K562 (cell line): ENCODE measurements around the gene POP7. TPM values are rescaled to one million over a fixed set of nuclear protein-coding genes. Genes with fewer than 3 reads are reported as not detected.

ENCODE experiments used
- CTBP1 ChIP-seq: fragments of 450-650 bp; IDR thresholded peaks from 2 replicates; pipeline ENCODE4 v1.6.1; 2016; ENCODE audit warnings: borderline replicate concordance
- DMBX1 ChIP-seq: fragments of 250-450 bp; sonication (Bioruptor Pico); IDR thresholded peaks from 2 replicates; pipeline ENCODE4 v1.8.0; 2022; ENCODE audit warnings: inconsistent platforms, mild to moderate bottlenecking, moderate library complexity, borderline replicate concordance
- GABPA ChIP-seq: fragments of 200-800 bp; sonication (Bioruptor generic); conservative IDR thresholded peaks from 2 replicates; pipeline ENCODE4 v1.6.1; 2016; ENCODE audit warnings: low read depth, missing genetic modification characterization, missing compliant biosample characterization
- KAT7 ChIP-seq: sonication (generic); formaldehyde crosslinking; IDR thresholded peaks from 2 replicates; pipeline ENCODE4 v1.8.0; 2022; ENCODE audit warnings: missing genetic modification reagents, mild to moderate bottlenecking, borderline replicate concordance
- MBD2 ChIP-seq: sonication (generic); IDR thresholded peaks from 2 replicates; pipeline ENCODE4 v1.6.1; 2016; ENCODE audit warnings: low read depth, borderline replicate concordance
- POLR2G ChIP-seq: fragments of 200-400 bp; formaldehyde crosslinking; IDR thresholded peaks from 2 replicates; pipeline ENCODE4 v1.6.1; 2017; ENCODE audit warnings: low read depth, mild to moderate bottlenecking, antibody characterized with exemption, low read length, moderate library complexity
- PRPF4 ChIP-seq: fragments of 200-400 bp; formaldehyde crosslinking; IDR thresholded peaks from one replicate; pipeline ENCODE4 v1.6.1; 2017; ENCODE audit warnings: low read length, low read depth, mild to moderate bottlenecking; ENCODE audit not compliant: insufficient read depth, poor library complexity, severe bottlenecking
- SIN3A ChIP-seq, 2 experiments: fragments of 150-350 bp in 1 of 2; IDR thresholded peaks; 2 replicates each; pipeline ENCODE4 v1.6.1; 2011 to 2016; ENCODE audit warnings: borderline replicate concordance in 2 of 2, low read depth in 2 of 2, low read length in 2 of 2, mild to moderate bottlenecking in 2 of 2, moderate library complexity in 2 of 2; ENCODE audit not compliant: control insufficient read depth in 1 of 2
- ZNF165 ChIP-seq: fragments of 250-450 bp; sonication (Bioruptor Pico); IDR thresholded peaks from 2 replicates; pipeline ENCODE4 v1.4.0; 2020; ENCODE audit warnings: borderline replicate concordance
- polyA plus RNA-seq, 8 experiments: library from polyadenylated mRNA; depleted of rRNA in 4 of 8; stranded (reverse) in 5 of 8; unstranded in 3 of 8; fragments of >200 nt; fragmentation: Nextera tagmentation in 2 of 8; fragmentation: Illumina TruSeq in 1 of 8; extraction: Ambion mirVana in 2 of 8; extraction: Trizol in 1 of 8; gene quantifications; 2 replicates each; pipeline versions ENCODE4 v1.2.1 to v1.2.3, GENCODE V29; 2011 to 2014; ENCODE audit warnings: inconsistent platforms in 1 of 8, missing spikeins in 1 of 8
- total RNA-seq, 7 experiments: library from RNA; depleted of rRNA in 6 of 7; stranded (reverse); fragments of >200 nt in 6 of 7; fragmentation: Illumina TruSeq in 2 of 7; extraction: Trizol in 2 of 7; gene quantifications; 2 replicates each; pipeline versions ENCODE4 v1.2.1 to v1.2.3, GENCODE V29; 2011 to 2021; ENCODE audit warnings: low replicate concordance in 1 of 7
- TF ChIP-seq, protein P1 (sequence below): IDR thresholded peaks from 2 replicates; pipeline ENCODE4 v1.6.1; 2011; ENCODE audit warnings: borderline replicate concordance, low read depth, mild to moderate bottlenecking, moderate library complexity, low read length; ENCODE audit not compliant: insufficient read depth, poor library complexity, severe bottlenecking
- TF ChIP-seq, protein P2 (sequence below): fragments of 450-650 bp; formaldehyde crosslinking; IDR thresholded peaks from 2 replicates; pipeline ENCODE4 v1.4.0; 2020; ENCODE audit warnings: mild to moderate bottlenecking, moderate library complexity
- TF ChIP-seq, protein P3 (sequence below): sonication (generic); formaldehyde crosslinking; IDR thresholded peaks from 2 replicates; pipeline ENCODE4 v1.8.1; 2023; ENCODE audit warnings: missing genetic modification reagents, mild to moderate bottlenecking, borderline replicate concordance
- TF ChIP-seq, protein P4 (sequence below): fragments of 250-450 bp; sonication (Bioruptor Pico); IDR thresholded peaks from 2 replicates; pipeline ENCODE4 v1.5.0; 2021

The POP7 gene
- total and polyA plus RNA-seq, 9 of the 15 experiments (the other 6 are each of a cell fraction or from before 2014, with no cell fraction given): 11.5 to 163 (median 68.9) TPM

DNA sequence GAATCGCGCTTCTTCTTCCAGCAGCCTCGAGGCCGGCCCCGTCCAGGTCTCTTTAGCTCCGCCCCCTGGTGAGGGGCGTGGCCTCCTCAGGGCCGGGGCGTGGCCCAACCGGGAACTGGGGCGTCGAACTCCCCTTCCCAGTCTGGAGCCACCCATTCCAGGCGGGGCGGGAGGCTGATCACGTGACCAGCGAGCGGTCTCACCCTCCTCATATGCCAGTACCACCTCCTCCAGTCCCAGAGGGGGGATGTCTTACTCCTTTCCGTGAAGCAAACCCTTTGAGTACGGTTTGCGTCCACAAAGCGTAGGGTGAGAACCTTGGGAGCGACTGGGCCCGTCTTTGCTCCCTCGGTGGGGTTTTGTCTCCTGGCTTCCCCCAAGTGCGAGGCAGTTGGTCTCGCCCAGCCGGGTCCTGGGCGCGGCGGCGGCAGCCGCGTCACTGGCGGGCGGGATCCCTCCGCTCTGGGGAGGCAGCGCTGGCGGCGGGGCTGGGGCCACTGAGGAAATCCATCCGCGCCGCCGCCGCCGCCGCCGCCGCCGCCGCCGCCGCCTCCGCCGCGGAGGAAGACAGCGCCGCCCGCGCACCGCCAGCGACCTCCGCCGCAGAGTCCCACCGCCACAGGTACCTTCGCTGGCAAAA is 32.5 kb upstream of the POP7 start, which contains the start of gene GNB2 (continued):
- TF ChIP-seq, protein P1, sequence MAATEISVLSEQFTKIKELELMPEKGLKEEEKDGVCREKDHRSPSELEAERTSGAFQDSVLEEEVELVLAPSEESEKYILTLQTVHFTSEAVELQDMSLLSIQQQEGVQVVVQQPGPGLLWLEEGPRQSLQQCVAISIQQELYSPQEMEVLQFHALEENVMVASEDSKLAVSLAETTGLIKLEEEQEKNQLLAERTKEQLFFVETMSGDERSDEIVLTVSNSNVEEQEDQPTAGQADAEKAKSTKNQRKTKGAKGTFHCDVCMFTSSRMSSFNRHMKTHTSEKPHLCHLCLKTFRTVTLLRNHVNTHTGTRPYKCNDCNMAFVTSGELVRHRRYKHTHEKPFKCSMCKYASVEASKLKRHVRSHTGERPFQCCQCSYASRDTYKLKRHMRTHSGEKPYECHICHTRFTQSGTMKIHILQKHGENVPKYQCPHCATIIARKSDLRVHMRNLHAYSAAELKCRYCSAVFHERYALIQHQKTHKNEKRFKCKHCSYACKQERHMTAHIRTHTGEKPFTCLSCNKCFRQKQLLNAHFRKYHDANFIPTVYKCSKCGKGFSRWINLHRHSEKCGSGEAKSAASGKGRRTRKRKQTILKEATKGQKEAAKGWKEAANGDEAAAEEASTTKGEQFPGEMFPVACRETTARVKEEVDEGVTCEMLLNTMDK: peak; percentile 1
- TF ChIP-seq POLR2G (peak; percentile 78), ZNF165 (CRISPR knock-in tag) (no peak), DMBX1 (0 out of 2 replicates have a peak, but pooled peaks have one; percentile 28), GABPA (tag) (peak; percentile 57; the same call in 1 of the 2 replicates), MBD2 (peak; percentile 98), SIN3A (IDR thresholded peaks at IDR 0.05; ENCODE audit: borderline replicate concordance in 2 of 2, control insufficient read depth in 1 of 2, low read depth in 2 of 2, low read length in 2 of 2) (peak; percentile 85; a peak in 2 of 4 replicates), KAT7 (peak; percentile 73; the same call in 1 of the 2 replicates), PRPF4 (no peak), CTBP1 (peak; percentile 96)
- TF ChIP-seq, protein P2, sequence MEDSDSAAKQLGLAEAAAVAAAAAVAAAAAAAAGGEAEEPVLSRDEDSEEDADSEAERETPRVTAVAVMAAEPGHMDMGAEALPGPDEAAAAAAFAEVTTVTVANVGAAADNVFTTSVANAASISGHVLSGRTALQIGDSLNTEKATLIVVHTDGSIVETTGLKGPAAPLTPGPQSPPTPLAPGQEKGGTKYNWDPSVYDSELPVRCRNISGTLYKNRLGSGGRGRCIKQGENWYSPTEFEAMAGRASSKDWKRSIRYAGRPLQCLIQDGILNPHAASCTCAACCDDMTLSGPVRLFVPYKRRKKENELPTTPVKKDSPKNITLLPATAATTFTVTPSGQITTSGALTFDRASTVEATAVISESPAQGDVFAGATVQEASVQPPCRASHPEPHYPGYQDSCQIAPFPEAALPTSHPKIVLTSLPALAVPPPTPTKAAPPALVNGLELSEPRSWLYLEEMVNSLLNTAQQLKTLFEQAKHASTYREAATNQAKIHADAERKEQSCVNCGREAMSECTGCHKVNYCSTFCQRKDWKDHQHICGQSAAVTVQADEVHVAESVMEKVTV: no peak
- TF ChIP-seq, protein P3, sequence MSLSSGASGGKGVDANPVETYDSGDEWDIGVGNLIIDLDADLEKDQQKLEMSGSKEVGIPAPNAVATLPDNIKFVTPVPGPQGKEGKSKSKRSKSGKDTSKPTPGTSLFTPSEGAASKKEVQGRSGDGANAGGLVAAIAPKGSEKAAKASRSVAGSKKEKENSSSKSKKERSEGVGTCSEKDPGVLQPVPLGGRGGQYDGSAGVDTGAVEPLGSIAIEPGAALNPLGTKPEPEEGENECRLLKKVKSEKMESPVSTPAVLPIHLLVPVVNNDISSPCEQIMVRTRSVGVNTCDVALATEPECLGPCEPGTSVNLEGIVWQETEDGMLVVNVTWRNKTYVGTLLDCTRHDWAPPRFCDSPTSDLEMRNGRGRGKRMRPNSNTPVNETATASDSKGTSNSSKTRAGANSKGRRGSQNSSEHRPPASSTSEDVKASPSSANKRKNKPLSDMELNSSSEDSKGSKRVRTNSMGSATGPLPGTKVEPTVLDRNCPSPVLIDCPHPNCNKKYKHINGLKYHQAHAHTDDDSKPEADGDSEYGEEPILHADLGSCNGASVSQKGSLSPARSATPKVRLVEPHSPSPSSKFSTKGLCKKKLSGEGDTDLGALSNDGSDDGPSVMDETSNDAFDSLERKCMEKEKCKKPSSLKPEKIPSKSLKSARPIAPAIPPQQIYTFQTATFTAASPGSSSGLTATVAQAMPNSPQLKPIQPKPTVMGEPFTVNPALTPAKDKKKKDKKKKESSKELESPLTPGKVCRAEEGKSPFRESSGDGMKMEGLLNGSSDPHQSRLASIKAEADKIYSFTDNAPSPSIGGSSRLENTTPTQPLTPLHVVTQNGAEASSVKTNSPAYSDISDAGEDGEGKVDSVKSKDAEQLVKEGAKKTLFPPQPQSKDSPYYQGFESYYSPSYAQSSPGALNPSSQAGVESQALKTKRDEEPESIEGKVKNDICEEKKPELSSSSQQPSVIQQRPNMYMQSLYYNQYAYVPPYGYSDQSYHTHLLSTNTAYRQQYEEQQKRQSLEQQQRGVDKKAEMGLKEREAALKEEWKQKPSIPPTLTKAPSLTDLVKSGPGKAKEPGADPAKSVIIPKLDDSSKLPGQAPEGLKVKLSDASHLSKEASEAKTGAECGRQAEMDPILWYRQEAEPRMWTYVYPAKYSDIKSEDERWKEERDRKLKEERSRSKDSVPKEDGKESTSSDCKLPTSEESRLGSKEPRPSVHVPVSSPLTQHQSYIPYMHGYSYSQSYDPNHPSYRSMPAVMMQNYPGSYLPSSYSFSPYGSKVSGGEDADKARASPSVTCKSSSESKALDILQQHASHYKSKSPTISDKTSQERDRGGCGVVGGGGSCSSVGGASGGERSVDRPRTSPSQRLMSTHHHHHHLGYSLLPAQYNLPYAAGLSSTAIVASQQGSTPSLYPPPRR (CRISPR knock-in tag): 0 out of 2 replicates have a peak, but pooled peaks have one; percentile 23
- TF ChIP-seq, protein P4, sequence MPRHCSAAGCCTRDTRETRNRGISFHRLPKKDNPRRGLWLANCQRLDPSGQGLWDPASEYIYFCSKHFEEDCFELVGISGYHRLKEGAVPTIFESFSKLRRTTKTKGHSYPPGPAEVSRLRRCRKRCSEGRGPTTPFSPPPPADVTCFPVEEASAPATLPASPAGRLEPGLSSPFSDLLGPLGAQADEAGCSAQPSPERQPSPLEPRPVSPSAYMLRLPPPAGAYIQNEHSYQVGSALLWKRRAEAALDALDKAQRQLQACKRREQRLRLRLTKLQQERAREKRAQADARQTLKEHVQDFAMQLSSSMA (CRISPR knock-in tag): peak; percentile 88
